H1 (cell line): ENCODE data around the gene NLRP12. TPM values are rescaled to one million over a fixed set of nuclear protein-coding genes. Genes with fewer than 3 reads are reported as not detected.

Source experiments
- CTCF ChIA-PET: fragments of 300-600 bp; sonication (Branson Sonifier 250); formaldehyde crosslinking; loops from one replicate; lab custom pipeline; 2021; ENCODE audit not compliant: partially characterized antibody; lab: Charles Lee
- POLR2A ChIA-PET: fragments of 300-600 bp; sonication (Branson Sonifier 250); formaldehyde crosslinking; loops from one replicate; lab custom pipeline; 2021; ENCODE audit warnings: inconsistent platforms; ENCODE audit not compliant: partially characterized antibody; lab: Charles Lee
- DNase-seq, 2 experiments: peaks; one replicate each; pipeline versions ENCODE4 v3.0.0 to v3.0.0-alpha.2; 2010 to 2022; ENCODE audit warnings: low spot score in 2 of 2, low read depth in 1 of 2, mixed read lengths in 1 of 2
- FAIRE-seq: peaks from 2 replicates; lab custom pipeline; 2011; peaks lifted over from hg19 to GRCh38; lab: Jason Lieb, UNC
- H2AFZ ChIP-seq: 2 replicates; pipeline ENCODE4 v1.8.1; 2012; ENCODE audit warnings: low read length, inconsistent platforms
- H2AK5ac ChIP-seq: 2 replicates; pipeline ENCODE4 v1.6.1; 2013; ENCODE audit warnings: low read depth, low read length
- H2BK120ac ChIP-seq: replicated peaks from 2 replicates; pipeline ENCODE3; 2013; ENCODE audit warnings: low read depth, low read length, inconsistent platforms
- H2BK12ac ChIP-seq: 2 replicates; pipeline ENCODE4 v1.6.1; 2013; ENCODE audit warnings: low read depth, low read length
- H2BK15ac ChIP-seq: 2 replicates; pipeline ENCODE4 v1.6.1; 2013; ENCODE audit warnings: low read length
- H2BK20ac ChIP-seq: 2 replicates; pipeline ENCODE4 v1.6.1; 2013; ENCODE audit warnings: low read length
- H2BK5ac ChIP-seq: 2 replicates; pipeline ENCODE4 v1.6.1; 2013; ENCODE audit warnings: low read depth, low read length
- H3K14ac ChIP-seq: 2 replicates; pipeline ENCODE4 v1.6.1; 2013; ENCODE audit warnings: inconsistent platforms; ENCODE audit not compliant: insufficient read length
- H3K18ac ChIP-seq: 2 replicates; pipeline ENCODE4 v1.6.1; 2013; ENCODE audit warnings: low read length; ENCODE audit errors: extremely low read depth
- H3K23ac ChIP-seq: 2 replicates; pipeline ENCODE4 v1.6.1; 2013; ENCODE audit warnings: inconsistent platforms; ENCODE audit not compliant: insufficient read length
- H3K23me2 ChIP-seq: 2 replicates; pipeline ENCODE4 v1.6.1; 2013; ENCODE audit warnings: low read depth, low read length
- H3K27ac ChIP-seq: 2 replicates; pipeline ENCODE4 v1.6.1; 2011; ENCODE audit warnings: low read depth, low read length, inconsistent platforms
- H3K27me3 ChIP-seq, 4 experiments: replicated peaks in 1 of 4; 1 replicate in 1 of 4; 2 replicates in 3 of 4; pipeline versions ENCODE4 v1.6.1 to v1.8.1; 2011 to 2013; ENCODE audit warnings: low read length in 3 of 4, mild to moderate bottlenecking in 3 of 4, inconsistent platforms in 2 of 4, mixed read lengths in 2 of 4, moderate library complexity in 1 of 4; ENCODE audit not compliant: control insufficient read depth in 3 of 4, insufficient read depth in 3 of 4; ENCODE audit errors: extremely low read depth in 1 of 4
- H3K36me3 ChIP-seq, 4 experiments: 2 replicates each; pipeline versions ENCODE4 v1.6.1 to v1.8.1; 2011 to 2013; ENCODE audit warnings: mild to moderate bottlenecking in 4 of 4, low read length in 3 of 4, moderate library complexity in 2 of 4, control low read depth in 1 of 4, inconsistent platforms in 1 of 4; ENCODE audit not compliant: insufficient read depth in 4 of 4, control insufficient read depth in 2 of 4
- H3K4ac ChIP-seq: replicated peaks from 2 replicates; pipeline ENCODE3; 2013; ENCODE audit warnings: low read length, low read depth, mixed read lengths, inconsistent platforms; ENCODE audit not compliant: insufficient read length
- H3K4me1 ChIP-seq, 4 experiments: replicated peaks in 1 of 4; 1 replicate in 1 of 4; 2 replicates in 3 of 4; pipeline versions ENCODE4 v1.6.1 to v1.8.1; 2011 to 2013; ENCODE audit warnings: low read length in 3 of 4, inconsistent platforms in 2 of 4, mixed read lengths in 1 of 4; ENCODE audit not compliant: insufficient read depth in 4 of 4, control insufficient read depth in 3 of 4
- H3K4me2 ChIP-seq, 2 experiments: 2 replicates each; pipeline versions ENCODE4 v1.6.1 to v1.8.1; 2011 to 2013; ENCODE audit warnings: low read depth in 2 of 2, low read length in 2 of 2, control low read depth in 1 of 2, inconsistent platforms in 1 of 2, mild to moderate bottlenecking in 1 of 2; ENCODE audit not compliant: insufficient read depth in 1 of 2
- H3K4me3 ChIP-seq, 4 experiments: fragments of 200-600, 300-600 bp in 1 of 4; sonication (generic), shearing (Covaris generic), sonication (Bioruptor Twin) in 1 of 4; 2 replicates each; pipeline versions ENCODE4 v1.5.1 to v1.8.1; 2011 to 2016; ENCODE audit warnings: low read length in 4 of 4, low read depth in 3 of 4, control low read depth in 2 of 4, inconsistent platforms in 2 of 4, mild to moderate bottlenecking in 2 of 4, mixed read lengths in 1 of 4, moderate library complexity in 1 of 4; ENCODE audit not compliant: insufficient read depth in 2 of 4; ENCODE audit errors: extremely low read depth in 1 of 4
- H3K56ac ChIP-seq: replicated peaks from 2 replicates; pipeline ENCODE3; 2013; ENCODE audit warnings: low read depth, mild to moderate bottlenecking, mixed read lengths, low read length, inconsistent platforms; ENCODE audit not compliant: insufficient read length
- H3K79me1 ChIP-seq: 2 replicates; pipeline ENCODE4 v1.6.1; 2013; ENCODE audit warnings: low read depth, low read length, control low read depth
- H3K79me2 ChIP-seq, 2 experiments: 2 replicates each; pipeline versions ENCODE4 v1.6.1 to v1.8.1; 2012 to 2013; ENCODE audit warnings: low read length in 2 of 2, mild to moderate bottlenecking in 2 of 2, inconsistent platforms in 1 of 2; ENCODE audit not compliant: insufficient read depth in 2 of 2, control insufficient read depth in 1 of 2
- H3K9ac ChIP-seq, 4 experiments: replicated peaks in 1 of 4; 1 replicate in 1 of 4; 2 replicates in 3 of 4; pipeline versions ENCODE4 v1.6.1 to v1.8.1; 2011 to 2013; ENCODE audit warnings: low read depth in 3 of 4, low read length in 3 of 4, control low read depth in 2 of 4, mild to moderate bottlenecking in 2 of 4, moderate library complexity in 2 of 4, inconsistent platforms in 1 of 4; ENCODE audit errors: extremely low read depth in 1 of 4
- H3K9me3 ChIP-seq, 2 experiments: 2 replicates each; pipeline versions ENCODE4 v1.6.1 to v1.8.1; 2012 to 2013; ENCODE audit warnings: mild to moderate bottlenecking in 2 of 2, moderate library complexity in 2 of 2, control low read depth in 1 of 2, inconsistent platforms in 1 of 2, low read depth in 1 of 2, low read length in 1 of 2, mixed read lengths in 1 of 2; ENCODE audit not compliant: insufficient read depth in 2 of 2
- H4K20me1 ChIP-seq, 2 experiments: replicated peaks in 1 of 2; 2 replicates each; pipeline versions ENCODE3 to v1.8.1; 2011 to 2013; ENCODE audit warnings: inconsistent platforms in 2 of 2, low read length in 2 of 2, mild to moderate bottlenecking in 1 of 2; ENCODE audit not compliant: insufficient read depth in 2 of 2, control insufficient read depth in 1 of 2
- H4K5ac ChIP-seq: 2 replicates; pipeline ENCODE4 v1.6.1; 2013; ENCODE audit warnings: low read length, low read depth, mixed read lengths, inconsistent platforms; ENCODE audit not compliant: insufficient read length
- H4K8ac ChIP-seq: 2 replicates; pipeline ENCODE4 v1.8.0; 2013; ENCODE audit warnings: mild to moderate bottlenecking, moderate library complexity, low read length, inconsistent platforms; ENCODE audit not compliant: insufficient read depth; ENCODE audit errors: extremely low read depth
- H4K91ac ChIP-seq: replicated peaks from 2 replicates; pipeline ENCODE3; 2013; ENCODE audit warnings: low read length, mixed read lengths, inconsistent platforms; ENCODE audit not compliant: insufficient read length
- ASH2L ChIP-seq: fragments of 200-600, 300-600 bp; sonication (generic); IDR thresholded peaks from one replicate; pipeline ENCODE4 v1.7.1; 2017; ENCODE audit warnings: low read length
- ATF3 ChIP-seq: IDR thresholded peaks from 2 replicates; pipeline ENCODE4 v1.6.1; 2011; ENCODE audit warnings: low read depth, mild to moderate bottlenecking, low read length; ENCODE audit not compliant: insufficient read depth
- CBX8 ChIP-seq: fragments of 300-800, 300-1000 bp; sonication (generic); IDR thresholded peaks from 2 replicates; pipeline ENCODE4 v1.7.1; 2016; ENCODE audit warnings: low read depth, low read length, borderline replicate concordance
- CEBPB ChIP-seq: IDR thresholded peaks from 2 replicates; pipeline ENCODE4 v1.6.1; 2012; ENCODE audit warnings: low read depth, low read length
- CHD1 ChIP-seq: IDR thresholded peaks from 2 replicates; pipeline ENCODE4 v1.6.1; 2012; ENCODE audit warnings: low read depth, low read length, improper control_type of control experiment
- JUN ChIP-seq: IDR thresholded peaks from 2 replicates; pipeline ENCODE4 v1.6.1; 2011; ENCODE audit warnings: low read depth, mild to moderate bottlenecking, improper control_type of control experiment, low read length
- PHF8 ChIP-seq: fragments of 200-600 bp; sonication (generic); conservative IDR thresholded peaks from 2 replicates; pipeline ENCODE4 v1.7.1; 2012; ENCODE audit warnings: low read depth, mild to moderate bottlenecking, inconsistent platforms, low read length, moderate library complexity
- RNF2 ChIP-seq: fragments of 200-900, 300-1000 bp; sonication (generic); IDR thresholded peaks from 2 replicates; pipeline ENCODE4 v1.7.1; 2016; ENCODE audit warnings: borderline replicate concordance, low read depth, mild to moderate bottlenecking, antibody characterized with exemption, low read length; ENCODE audit not compliant: poor library complexity, severe bottlenecking; ENCODE audit errors: missing control alignments
- SP4 ChIP-seq: IDR thresholded peaks from 2 replicates; pipeline ENCODE4 v1.6.1; 2012; ENCODE audit warnings: low read length, inconsistent platforms
- ZNF274 ChIP-seq: IDR thresholded peaks from 2 replicates; pipeline ENCODE4 v1.7.0; 2012; ENCODE audit warnings: low read length, borderline replicate concordance; ENCODE audit errors: extremely low read depth
- WGBS, 2 experiments: shearing (Covaris generic) in 1 of 2; methylation state at CpG; one replicate each; pipeline versions ENCODE4 v1.1.6 to v1.1.7; 2013 to 2015; ENCODE audit warnings: low lambda C conversion rate in 2 of 2, mixed read lengths in 2 of 2, inconsistent platforms in 1 of 2, low coverage in 1 of 2, missing lambda C conversion rate in 1 of 2; ENCODE audit not compliant: insufficient replicate concordance in 2 of 2, insufficient coverage in 1 of 2, insufficient read length in 1 of 2; ENCODE audit errors: extremely low coverage in 1 of 2, missing lambda C conversion rate in 1 of 2; 5-methylcytosine and 5-hydroxymethylcytosine counted together
- polyA plus RNA-seq, 7 experiments: library from polyadenylated mRNA; depleted of rRNA in 3 of 7; stranded (reverse) in 5 of 7; unstranded in 2 of 7; fragments of >200 nt in 5 of 7; fragments of 200-250 nt in 2 of 7; gene quantifications; 1 replicate in 5 of 7; 2 replicates in 1 of 7; 4 replicates in 1 of 7; pipeline versions ENCODE4 v1.2.1 to v1.2.3, GENCODE V29; 2011 to 2013; ENCODE audit warnings: missing spikeins in 2 of 7, mixed read lengths in 2 of 7
- total RNA-seq: library from RNA; stranded (reverse); fragmentation: NEBNext Ultra II Directional; extraction: Animal tissue kit (Norgen Biotek cat#: 25700); gene quantifications from 2 replicates; pipeline ENCODE4 v1.2.1, GENCODE V29; 2021

NLRP12 gene
- total and polyA plus RNA-seq, 2 of the 8 experiments (the other 6 are each of a cell fraction or from before 2014, with no cell fraction given) = 1.0 to 1.8 TPM

GRCh38 chr19:53867225-53868090, 43.3 kb upstream of the NLRP12 start, which contains the start of gene MYADM:
Gene MYADM, plus strand, starts transcription at chr19:53867883. Its CDS starts 5,647 bp downstream, at chr19:53873530.
- Histone ChIP-seq H4K5ac (peak within 1 kb of the TSS; percentile 78), H3K4ac (peak within 1 kb of the TSS; percentile 96), H2BK5ac (peak within 1 kb of the TSS; percentile 99), H3K4me3 (peak within 1 kb of the TSS; percentile 69 to 94 (median 79)), H3K9ac (peak within 1 kb of the TSS; percentile 88 to 95 (median 92)), H2BK120ac (peak within 1 kb of the TSS; percentile 75), H3K79me1 (peaks cover 6% of the 10 kb centered on the region; the same call in 1 of the 2 replicates), H3K56ac (peak within 1 kb of the TSS; percentile 79), H4K91ac (no peak within 1 kb of the TSS), H3K14ac (no peak within 1 kb of the TSS), H3K79me2 (peaks cover 0 to 15% of the 10 kb centered on the region in 2 experiments; a peak in 1 of 4 replicates), H2AK5ac (peak within 1 kb of the TSS; percentile 59; the same call in 1 of the 2 replicates), H2BK20ac (no peak within 1 kb of the TSS), H3K4me2 (peak within 1 kb of the TSS; percentile 87 to 94), H3K36me3 (peaks cover 0 to under 1% (median 0%) of the 10 kb centered on the region in 4 experiments; a peak in 3 of 8 replicates), H2BK12ac (peak within 1 kb of the TSS; percentile 99), H3K27ac (peak within 1 kb of the TSS; percentile 96), H3K23ac (no peak within 1 kb of the TSS), H3K4me1 (peaks cover 0 to 13% (median 8%) of the 10 kb centered on the region in 4 experiments; a peak in 6 of 7 replicates), H2BK15ac (no peak within 1 kb of the TSS; the same call in 1 of the 2 replicates), H3K18ac (peak within 1 kb of the TSS; percentile 78), H3K9me3 (no peaks in the 10 kb centered on the region), H4K8ac (peak within 1 kb of the TSS; percentile 97; the same call in 1 of the 2 replicates), H4K20me1 (peaks cover 4% of the 10 kb centered on the region in 2 experiments), H3K23me2 (peaks cover 16% of the 10 kb centered on the region; the same call in 1 of the 2 replicates), H2AFZ (no peak within 1 kb of the TSS), H3K27me3 (no peaks in the 10 kb centered on the region)
- peak; percentile 96 to 100 for DNase-seq
- ChIA-PET POLR2A (interaction anchor here (0.6 to 7.1 kb wide), 38 partner anchors 10 to 334 kb away, joined by 3 to 137 read pairs (median 4); partner anchors contain the start of genes CNOT3, PRKCG, PRPF31 and RPS9), CTCF (interaction anchor here (0.7 to 5.1 kb wide), 12 partner anchors 10 to 158 kb away, joined by 3 to 23 read pairs (median 4); partner anchors contain the start of gene PRKCG)
- peak; percentile 7 for FAIRE-seq
- 4% methylated on average over 15 of the region's 37 CpGs; no CpG with 5 or more reads in 1 of the 2 experiments for WGBS, 2 experiments
- no peak for TF ChIP-seq ZNF274
- no peak for TF ChIP-seq ASH2L
- no peak; the same call in 1 of the 2 replicates for TF ChIP-seq JUN
- TF ChIP-seq CHD1 = no peak
- no peak for TF ChIP-seq CBX8
- TF ChIP-seq ATF3 = no peak
- TF ChIP-seq RNF2 = no peak
- peak; percentile 68 for TF ChIP-seq PHF8
- no peak for TF ChIP-seq CEBPB
- no peak; the same call in 1 of the 2 replicates for TF ChIP-seq SP4
